Activated T-cell treated with anti-CD3 and anti-CD28 coated beads for 4 hours (primary cell): Measurements from ENCODE around the gene VASN.
"Not testable (repeated sequence)": the region's sequence is repeated elsewhere in the genome, so short reads cannot be mapped to it uniquely, and the experiment has no call there.

ENCODE experiments used
- DNase-seq: peaks from one replicate; pipeline ENCODE4 v3.0.0-alpha.2; 2020

The VASN gene

DNA sequence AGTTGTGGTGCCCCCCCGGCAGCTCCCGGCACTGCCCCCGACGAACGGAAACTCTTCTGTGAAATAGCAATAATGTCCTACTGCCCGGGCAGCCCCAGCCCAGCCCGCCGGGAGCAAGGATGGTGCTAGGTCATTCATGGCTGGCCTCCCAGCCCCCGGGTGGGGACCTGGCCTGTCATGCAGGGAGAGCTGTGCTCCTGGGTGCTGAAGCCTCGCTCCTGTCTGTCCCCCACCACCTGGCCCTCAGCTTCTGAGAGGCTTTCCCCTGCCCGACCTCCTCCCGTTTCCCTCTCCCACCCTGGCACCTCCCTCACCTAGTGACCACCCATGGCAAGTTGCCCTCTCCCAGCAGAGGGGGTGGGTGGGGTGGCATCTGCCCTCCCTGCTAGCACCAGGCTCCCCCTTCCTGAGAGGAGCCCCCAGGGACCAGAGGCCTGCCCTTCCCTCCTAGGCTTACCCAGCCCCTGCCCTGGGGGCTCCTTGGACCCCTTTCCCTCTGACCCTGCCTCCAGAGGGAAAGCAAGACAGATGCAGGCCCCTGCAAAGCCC lies 34.0 kb upstream of the VASN start:
- no peak for DNase-seq

DNA sequence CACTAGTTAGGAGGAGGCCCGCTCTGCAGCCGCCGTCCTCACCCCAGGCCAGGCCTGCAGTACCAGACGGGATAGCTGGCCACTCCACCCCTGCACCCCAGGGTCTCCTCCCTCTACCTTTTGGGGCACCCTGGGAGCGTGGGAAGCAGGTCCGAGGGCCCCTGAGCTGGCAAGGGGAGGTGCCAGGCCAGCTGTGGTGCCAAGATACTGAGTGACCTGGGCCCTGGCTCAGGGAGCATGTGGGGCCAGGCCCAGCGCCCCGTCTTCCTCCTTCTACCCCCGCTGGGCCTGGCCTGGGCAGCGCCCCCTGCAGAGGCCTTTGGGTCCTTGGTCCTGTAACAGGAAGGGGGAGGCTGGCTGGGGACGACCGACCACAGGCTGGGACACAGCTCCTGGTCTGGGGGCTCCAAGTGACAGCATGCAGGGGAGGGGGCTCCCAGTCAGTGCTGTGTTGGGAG lies 33.5 kb upstream of the VASN start:
- DNase-seq = no peak

DNA sequence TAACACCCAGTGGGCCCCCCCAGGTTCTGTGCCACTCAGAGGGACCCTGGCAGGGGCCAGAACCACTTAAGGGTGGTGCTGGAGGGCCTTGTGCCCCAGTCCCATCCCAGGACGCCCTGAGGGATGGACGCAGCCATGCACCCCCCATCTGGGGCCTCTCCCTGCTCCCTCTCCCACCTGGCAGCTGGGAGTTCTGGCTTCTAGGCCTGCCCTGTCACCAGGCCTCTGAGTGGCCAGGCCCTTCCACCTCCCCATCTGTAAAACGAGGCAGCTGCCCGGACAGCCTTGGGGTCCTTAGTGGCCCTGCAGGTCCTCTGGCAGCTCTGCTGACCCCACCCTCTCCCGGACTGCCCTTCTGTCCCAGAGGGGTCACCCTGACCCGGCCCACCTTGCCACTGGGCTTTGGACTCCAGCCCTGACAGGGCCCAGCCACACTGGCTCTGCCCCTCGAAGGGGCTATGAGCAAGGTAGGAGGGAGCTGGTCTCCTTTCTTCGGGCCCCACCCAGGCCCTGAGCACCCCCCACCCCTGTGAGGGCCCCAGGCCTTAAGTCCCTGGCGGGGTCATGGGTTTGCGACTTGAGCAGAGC lies 32.8 kb upstream of the VASN start:
- DNase-seq = no peak

DNA sequence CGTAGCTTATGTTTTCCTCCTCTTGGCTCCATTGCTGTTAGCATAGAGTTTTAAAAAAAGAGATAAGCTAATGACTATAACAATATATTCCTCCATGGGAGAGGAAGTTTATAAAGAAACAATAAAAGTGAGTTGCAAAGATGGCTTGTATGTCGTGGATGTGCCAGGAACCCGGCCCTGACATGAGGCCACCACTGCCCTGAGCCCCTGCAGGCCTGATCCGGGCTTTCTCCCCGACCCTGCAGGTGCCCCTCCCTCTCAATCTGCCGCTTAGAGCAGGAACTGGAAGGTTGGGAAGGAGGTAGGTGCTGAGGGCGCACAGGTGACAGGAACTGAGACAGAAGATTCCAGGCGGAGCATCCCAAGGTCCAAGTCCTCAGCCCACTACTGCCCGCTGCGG lies 32.2 kb upstream of the VASN start:
- DNase-seq = no peak

DNA sequence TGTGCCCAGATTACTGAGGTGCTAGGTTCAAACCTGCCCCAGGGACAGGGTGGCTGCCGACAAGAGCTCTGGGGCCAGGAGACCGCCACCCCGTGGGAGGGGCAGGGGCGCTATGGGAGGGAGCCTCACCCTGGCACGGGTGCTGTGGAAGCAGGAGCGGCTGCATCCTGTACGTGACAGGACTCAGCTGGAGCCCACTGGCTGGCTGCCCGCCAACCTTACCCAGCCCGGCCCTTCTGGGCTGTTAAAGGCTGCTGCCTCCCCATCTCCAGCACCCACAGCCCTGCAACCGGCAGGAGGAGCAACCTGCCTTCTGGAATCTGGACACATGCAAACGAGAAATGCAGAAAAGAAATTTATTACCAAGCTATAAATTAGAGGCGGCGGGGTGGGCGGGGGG lies 31.7 kb upstream of the VASN start:
- no peak for DNase-seq

DNA sequence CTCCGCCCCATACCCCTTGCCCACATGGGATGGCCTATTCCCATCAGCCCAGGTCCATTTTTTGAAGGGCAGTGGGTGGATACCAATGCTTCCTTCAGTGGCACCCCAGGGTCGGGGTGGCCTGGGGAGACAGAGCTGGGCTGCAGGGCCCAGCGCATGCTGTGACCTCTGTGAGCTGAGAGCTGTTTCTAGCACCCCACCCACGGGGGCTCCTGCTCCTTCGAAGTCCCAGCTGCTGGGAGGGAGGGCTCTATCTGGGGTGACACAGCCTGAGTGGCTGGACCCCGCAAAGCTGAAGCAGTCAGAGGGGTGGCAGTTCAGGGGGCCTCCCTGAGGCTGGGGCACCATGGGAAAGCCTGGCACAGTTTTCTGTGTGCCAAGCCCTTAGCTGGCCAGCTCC lies 31.2 kb upstream of the VASN start:
- DNase-seq = no peak

DNA sequence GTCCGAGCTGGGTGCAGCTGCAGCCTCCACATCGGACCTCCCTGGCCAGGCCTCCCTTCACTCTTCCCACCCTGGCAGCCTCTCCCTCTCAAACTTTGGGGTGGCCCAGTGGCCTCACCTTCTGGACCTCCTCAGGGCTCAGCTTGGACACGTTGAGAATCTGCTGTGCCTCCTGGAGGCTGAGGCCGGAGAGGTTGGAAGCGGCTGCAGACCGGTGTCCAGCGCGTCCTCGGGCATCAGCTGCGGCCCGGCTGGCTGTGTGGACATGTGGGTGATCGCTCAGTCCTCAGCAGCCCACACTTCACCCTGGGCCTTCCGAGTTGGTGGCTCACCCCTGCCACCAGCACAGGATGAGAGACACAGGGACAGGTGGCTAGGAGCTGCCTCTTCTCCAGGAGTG lies 30.4 kb upstream of the VASN start:
- DNase-seq = no peak

DNA sequence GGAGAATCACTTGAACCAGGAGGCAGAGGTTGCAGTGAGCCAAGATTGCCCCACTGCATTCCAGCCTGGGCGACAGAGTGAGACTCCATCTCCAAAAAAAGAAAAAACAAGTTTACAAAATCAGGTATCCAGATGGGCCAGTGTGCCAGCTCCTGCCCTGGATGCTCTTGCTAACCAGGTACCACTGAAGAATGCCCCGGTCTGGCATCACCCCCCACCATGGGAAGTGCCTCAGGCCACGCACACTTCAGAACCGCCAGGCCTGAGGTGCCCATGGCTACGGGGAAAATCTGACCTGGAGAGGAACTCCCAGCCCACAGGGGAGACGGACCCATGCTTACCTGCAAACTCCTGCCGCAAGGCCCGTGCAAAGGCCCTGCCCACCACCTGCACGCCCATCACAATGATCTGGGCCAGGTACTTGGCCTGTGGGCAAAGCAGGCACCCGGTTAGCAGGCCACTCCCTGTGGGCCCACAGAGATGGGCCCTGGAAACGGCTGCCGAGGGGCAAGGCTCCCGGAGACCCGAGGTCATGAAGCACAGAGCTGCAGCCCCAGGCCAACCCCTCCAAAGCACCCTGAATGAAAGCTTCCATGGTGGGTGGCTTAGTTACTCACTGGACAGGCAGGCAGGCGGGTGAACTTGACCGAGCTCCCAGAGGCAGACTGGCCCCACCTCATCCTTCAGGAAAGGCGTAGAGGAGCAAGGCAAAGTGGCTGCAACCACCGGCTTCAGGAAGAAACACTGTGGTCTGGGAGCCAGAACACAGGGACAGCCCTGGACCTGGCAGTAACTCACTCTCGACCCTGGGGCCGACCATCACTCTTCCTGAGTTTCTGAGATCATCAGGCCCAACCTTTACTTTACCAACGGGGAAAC lies 28.5 kb upstream of the VASN start:
- no peak for DNase-seq

DNA sequence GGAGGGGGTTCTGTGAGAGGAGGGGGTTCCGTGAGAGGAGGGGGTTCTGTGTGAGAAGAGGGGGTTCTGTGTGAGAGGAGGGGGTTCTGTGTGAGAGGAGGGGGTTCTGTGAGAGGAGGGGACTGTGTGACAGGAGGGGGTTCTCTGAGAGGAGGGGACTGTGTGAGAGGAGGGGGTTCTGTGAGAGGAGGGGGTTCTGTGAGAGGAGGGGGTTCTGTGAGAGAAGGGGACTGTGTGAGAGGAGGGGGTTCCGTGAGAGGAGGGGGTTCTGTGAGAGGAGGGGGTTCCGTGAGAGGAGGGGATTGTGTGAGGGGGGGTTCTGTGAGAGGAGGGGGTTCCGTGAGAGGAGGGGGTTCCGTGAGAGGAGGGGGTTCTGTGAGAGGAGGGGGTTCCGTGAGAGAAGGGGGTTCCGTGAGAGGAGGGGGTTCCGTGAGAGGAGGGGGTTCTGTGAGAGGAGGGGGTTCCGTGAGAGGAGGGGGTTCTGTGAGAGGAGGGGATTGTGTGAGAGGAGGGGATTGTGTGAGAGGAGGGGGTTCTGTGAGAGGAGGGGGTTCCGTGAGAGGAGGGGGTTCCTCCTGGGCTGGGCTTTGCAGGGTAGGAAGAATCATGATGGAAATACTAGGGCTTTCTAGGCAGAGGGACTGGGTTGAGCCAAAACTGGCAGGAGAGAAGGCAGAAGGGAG lies 27.2 kb upstream of the VASN start:
- not testable (repeated sequence) for DNase-seq

DNA sequence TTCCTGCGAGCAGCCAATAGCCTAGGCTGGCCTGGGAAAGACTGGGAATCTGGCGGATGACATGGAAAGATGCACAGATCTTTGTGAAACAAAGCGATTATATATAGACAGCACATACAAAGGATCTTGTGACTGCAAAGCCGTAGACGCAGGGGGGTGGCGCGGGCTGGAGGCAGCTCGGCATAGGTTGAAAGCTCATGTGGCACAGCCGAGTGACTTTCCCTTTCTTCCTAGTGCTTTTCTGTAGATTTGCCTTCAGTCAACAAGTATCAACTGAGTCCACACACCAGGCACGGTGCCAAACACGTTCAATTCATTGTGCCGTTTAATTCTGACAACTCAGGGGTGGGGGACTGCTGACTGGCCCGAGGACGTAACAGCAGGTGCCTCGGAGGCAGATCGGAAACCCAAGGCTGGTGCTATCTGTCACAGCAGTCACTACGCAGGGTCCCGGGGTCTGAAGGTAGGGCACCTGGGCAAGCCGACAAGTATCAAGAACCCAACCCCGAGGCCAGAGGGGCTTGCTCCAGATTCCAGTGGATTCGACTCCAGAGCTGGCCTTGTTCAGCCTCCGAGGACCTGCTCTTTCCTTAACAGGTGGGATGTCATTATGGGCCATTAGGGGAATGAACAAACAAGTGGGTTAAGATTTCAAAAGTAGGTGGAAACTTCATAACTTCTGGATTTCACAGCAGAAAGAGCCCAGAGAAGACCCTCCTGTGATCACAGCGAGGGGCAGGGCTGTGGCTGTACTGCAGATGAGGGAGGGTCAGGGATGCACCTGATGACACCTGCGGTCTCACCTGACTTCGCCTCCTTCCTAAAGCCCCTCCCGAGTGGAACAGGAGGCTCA lies 26.4 kb upstream of the VASN start:
- no peak for DNase-seq

DNA sequence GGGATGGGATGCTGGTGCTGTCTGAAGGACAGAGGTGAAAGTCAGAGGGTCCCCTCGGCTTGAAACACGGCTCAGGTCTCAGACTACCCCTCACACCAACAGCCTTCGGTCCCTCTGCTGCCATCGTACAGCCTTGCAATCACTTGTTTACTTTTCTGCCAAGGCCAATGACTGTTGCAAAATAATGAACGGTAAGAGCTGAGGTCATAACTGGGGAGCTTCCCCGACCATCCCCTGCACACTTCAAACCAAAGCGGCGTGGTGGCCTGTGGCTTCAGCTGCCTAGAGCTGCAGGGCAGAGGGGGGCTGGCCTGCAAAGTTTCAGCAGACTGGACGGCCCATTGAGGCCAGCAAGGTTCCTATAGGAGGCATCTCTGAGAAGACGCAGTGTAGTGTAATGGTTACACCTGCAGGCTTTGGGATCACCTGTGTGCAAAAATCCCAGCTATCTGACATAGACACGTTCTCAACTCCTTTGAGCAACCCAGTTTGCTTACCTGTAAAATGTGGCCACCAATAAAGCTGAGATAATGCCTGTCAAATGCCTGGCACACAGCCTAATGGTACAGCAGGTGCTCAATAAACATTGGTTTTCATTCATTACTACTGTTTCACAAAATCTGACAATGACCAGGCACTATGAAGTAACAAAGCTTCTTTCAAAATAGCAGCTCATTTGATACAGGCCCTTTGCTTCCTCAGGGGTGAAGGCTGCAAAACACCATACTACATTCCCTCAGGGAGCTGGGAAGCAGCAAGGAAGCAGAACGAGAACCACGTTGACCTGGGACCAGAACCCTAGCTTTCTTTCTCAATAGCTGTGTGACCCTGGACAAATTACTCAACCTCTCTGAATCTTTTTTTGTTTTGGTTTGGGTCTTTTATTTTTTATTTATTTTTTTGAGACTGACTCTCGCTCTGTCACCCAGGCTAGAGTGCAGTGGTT lies 25.5 kb upstream of the VASN start:
- no peak for DNase-seq

DNA sequence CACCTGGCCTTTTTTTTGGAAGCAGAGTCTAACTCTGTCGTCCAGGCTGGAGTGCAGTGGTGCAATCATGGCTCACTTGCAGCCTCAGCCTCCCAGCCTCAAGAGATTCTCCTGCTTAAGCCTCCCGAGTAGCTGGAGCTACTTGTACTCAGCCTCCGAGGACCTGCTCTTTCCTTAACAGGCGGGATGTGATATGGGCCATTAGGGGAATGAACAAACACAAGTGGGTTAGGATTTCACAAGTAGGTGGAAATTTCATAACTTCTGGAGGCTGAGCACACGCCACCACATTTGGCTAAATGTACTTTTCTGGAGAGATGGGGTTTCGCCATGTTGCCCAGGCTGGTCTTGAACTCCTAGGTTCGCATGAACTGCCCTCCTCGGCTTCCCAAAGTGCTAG lies 24.6 kb upstream of the VASN start:
- no peak for DNase-seq

DNA sequence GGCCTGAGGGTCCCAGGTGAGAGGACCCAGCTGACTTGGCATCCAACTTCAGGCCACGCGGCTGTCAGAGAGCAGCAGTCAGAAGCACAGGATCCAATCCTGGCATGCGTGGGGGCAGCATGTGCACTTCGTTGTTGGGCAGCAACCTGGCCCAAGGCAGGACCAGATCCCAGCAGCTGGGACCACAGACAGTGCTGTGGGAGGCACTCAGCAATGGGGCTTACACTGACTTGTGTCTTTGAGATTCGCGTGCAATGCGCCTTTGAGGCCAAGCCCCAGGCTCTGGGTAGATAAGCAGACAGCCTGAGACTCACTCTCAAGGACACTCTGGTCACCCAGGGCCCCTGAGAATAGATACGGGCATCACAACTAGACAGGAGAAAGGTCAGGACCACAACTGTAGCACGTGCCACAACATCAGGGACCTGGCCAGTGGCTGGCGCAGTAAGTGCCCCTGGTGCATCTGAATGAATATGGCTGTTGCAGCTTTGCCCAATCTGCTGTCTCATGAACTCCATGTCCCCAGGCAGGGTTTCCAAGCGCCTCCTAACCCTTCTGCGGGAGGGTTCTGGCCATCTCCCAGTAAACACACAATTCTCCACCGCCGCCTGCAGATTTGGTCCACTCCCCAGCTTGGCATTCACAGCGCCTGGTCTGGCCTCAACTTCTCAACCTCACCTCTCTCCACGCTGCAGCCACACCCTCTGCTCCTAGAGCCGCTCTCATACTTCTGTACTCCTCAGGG lies 23.7 kb upstream of the VASN start:
- no peak for DNase-seq

DNA sequence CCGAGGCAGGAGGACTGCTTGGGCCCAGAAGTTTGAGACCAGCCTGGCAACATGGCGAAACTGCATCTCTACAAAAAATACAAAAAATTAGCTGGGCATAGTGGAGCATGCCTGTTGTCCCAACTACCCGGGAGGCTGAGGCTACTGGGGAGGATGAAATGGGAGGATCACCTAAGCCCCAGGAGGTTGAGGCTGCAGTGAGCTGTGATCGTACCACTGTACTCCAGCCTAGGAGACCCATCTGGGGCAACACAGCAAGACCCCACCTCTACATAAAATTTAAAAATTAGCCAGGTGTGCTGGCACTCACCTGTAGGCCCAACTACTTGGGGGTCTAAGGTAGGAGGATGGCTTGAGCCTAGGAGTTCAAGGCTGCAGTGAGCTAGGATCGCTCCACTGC lies 22.3 kb upstream of the VASN start:
- no peak for DNase-seq

DNA sequence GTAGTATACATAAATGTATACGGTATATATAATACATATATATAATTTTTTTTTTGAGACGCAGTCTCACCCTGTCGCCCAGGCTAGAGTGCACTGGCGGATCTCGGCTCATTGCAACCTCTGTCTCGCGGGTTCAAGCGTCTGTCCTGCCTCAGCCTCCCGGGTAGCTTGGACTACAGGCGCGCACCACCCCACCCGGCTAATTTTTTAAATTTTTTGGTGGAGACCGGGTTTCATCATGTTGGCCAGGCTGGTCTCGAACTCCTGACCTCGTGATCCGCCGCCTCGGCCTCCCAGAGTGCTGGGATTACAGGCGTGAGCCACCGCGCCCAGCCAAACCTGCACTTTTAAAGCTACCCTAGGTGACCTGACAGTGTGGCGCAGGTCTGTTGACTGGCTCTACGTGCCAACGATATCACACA lies 21.3 kb upstream of the VASN start:
- no peak for DNase-seq

DNA sequence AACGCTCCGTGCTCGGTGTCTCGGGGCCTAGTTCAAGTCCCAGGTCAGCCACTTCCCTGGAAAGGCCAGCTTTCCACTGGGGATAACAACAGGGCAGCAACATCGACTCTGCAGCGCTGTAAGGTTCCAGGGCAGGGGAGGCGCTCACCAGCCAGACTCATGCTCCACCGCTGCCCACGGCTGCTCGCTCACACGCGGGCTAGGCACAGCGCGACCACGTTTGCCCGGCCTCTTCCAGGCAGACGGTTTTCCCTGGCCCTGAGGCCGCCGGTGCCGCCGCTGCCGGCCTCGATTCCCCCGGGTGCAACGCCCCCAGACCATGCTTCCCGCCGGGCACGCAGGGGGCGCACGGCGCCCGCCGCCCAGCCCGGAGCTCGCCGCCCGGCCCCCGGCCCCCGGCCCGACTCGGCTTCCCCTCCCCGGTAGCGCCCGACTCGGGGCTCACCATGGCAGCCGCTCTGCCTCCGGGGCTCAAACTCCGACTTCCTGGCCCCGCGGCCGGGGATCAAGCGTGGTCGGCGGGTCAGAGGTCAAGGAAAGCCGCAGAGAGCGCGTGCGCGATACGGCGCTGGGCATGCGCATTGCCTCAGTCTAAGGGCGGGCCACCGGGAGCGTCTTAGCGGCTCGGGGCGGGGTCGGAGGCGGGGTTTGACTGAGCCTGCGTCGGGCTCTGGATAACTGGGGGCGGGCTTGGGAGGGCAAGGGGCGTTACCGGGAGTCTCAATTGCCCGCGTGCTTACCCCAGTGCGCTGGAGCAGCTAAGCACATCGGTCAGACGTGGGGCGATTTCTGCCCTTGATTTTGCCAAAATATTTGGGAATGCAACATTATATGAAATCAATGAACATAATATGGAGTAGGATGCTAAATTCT lies 20.6 kb upstream of the VASN start, which contains the start of gene PAM16:
Gene PAM16, minus strand, starts transcription at position 535 of the 873 bp plus-strand sequence. Its CDS starts 87 bp downstream, at position 448.
- DNase-seq = peak; percentile 97

DNA sequence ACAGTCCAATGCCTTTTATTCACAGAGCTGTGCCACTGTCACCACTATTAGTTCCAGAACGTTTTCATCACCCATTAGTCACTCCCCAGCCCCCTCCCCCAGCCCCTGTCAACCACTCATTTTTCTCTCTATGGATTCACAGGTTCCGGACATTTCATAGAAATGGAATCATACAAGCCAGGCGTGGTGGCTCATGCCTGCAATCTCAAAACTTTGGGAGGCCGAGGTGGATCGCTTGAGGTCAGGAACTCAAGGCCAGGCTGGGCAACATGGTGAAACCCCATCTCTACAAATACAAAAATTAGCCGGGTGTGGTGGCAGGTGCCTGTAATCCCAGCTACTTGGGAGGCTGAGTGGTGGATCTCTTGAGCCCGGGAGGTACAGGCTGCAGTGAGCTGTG lies 19.8 kb upstream of the VASN start:
- no peak for DNase-seq

DNA sequence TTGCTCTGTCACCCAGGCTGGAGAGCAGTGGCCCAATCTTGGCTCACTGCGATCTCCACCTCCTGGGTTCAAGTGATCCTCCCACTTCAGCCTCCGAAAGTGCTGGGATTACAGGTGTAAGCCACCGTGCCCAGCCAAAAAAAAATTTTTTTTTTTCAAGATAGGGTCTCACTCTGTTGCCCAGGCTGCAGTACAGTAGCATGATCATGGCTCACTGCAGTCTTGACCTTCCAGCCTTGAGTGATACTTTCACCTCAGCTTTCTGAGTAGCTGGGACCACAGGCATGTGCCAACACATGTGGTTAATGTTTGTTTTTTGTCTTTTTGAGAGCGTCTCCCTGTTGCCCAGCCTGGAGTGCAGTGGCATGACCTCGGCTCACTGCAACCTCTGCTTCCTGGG lies 18.8 kb upstream of the VASN start:
- DNase-seq = no peak

DNA sequence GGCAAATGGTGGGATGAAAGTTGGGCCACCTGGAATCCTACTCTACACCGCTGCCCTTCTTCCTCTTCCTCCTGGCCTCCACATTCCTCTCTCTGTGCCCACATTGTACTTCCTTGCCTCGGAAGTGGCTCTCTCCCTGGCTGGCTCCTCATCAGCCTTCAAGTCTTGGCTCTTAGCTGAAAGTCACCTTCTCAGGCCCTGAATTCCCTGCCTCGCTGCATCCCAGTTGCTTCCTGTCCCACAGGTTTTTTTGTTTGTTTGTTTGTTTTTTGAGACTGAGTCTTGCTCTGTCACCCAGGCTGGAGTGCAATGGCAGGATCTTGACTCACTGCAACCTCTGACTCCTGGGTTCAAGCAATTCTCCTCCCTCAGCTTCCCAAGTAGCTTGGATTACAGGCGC lies 18.0 kb upstream of the VASN start:
- DNase-seq = no peak
